ENCODE measurements around the gene NXT1.

GRCh38 chr20:23303325-23304102 lies 47.1 kb upstream of the NXT1 start:
- no peak for TF ChIP-seq YY1 (IDR thresholded peaks at IDR 0.05; ENCODE audit: insufficient read depth, insufficient read length)
- TF ChIP-seq SUZ12 (IDR thresholded peaks at IDR 0.05; ENCODE audit: extremely low read depth, insufficient read depth, insufficient read length) = no peak
